ENCODE results near the gene HSD17B2.

DNA sequence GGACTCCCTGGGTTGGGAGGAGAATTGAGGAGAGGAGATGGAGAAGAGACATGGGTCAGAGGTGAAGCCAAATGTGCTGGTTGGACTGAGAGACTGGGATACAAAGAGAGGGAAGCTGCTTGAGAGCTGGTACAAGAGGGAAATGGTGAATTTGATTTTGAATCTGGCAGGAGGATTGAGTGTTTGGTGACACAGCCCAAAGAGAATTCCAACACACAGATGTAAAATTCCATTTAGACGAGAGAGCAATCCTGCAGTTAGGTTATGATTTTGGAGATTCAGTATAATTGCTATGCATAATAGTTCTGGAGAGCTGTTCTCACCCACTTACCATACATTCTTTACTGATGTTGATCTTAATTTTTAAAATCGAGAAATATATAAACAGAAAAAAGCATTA is 57.7 kb downstream of the HSD17B2 start:
- TF ChIP-seq, protein P1, sequence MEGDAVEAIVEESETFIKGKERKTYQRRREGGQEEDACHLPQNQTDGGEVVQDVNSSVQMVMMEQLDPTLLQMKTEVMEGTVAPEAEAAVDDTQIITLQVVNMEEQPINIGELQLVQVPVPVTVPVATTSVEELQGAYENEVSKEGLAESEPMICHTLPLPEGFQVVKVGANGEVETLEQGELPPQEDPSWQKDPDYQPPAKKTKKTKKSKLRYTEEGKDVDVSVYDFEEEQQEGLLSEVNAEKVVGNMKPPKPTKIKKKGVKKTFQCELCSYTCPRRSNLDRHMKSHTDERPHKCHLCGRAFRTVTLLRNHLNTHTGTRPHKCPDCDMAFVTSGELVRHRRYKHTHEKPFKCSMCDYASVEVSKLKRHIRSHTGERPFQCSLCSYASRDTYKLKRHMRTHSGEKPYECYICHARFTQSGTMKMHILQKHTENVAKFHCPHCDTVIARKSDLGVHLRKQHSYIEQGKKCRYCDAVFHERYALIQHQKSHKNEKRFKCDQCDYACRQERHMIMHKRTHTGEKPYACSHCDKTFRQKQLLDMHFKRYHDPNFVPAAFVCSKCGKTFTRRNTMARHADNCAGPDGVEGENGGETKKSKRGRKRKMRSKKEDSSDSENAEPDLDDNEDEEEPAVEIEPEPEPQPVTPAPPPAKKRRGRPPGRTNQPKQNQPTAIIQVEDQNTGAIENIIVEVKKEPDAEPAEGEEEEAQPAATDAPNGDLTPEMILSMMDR (IDR thresholded peaks at IDR 0.05; ENCODE audit: insufficient read depth, low read length), result no peak
- TF ChIP-seq POLR2AphosphoS5 (IDR thresholded peaks at IDR 0.05; ENCODE audit: low read depth) (no peak), SPI1 (IDR thresholded peaks at IDR 0.05; ENCODE audit: borderline replicate concordance, low read depth) (no peak), GABPA (IDR thresholded peaks at IDR 0.05; ENCODE audit: low read depth) (no peak)
- TF ChIP-seq, protein P2, sequence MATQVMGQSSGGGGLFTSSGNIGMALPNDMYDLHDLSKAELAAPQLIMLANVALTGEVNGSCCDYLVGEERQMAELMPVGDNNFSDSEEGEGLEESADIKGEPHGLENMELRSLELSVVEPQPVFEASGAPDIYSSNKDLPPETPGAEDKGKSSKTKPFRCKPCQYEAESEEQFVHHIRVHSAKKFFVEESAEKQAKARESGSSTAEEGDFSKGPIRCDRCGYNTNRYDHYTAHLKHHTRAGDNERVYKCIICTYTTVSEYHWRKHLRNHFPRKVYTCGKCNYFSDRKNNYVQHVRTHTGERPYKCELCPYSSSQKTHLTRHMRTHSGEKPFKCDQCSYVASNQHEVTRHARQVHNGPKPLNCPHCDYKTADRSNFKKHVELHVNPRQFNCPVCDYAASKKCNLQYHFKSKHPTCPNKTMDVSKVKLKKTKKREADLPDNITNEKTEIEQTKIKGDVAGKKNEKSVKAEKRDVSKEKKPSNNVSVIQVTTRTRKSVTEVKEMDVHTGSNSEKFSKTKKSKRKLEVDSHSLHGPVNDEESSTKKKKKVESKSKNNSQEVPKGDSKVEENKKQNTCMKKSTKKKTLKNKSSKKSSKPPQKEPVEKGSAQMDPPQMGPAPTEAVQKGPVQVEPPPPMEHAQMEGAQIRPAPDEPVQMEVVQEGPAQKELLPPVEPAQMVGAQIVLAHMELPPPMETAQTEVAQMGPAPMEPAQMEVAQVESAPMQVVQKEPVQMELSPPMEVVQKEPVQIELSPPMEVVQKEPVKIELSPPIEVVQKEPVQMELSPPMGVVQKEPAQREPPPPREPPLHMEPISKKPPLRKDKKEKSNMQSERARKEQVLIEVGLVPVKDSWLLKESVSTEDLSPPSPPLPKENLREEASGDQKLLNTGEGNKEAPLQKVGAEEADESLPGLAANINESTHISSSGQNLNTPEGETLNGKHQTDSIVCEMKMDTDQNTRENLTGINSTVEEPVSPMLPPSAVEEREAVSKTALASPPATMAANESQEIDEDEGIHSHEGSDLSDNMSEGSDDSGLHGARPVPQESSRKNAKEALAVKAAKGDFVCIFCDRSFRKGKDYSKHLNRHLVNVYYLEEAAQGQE (IDR thresholded peaks at IDR 0.05; ENCODE audit: insufficient replicate concordance, low read depth), result no peak
